B cell (primary cell): ENCODE data around the gene HOXB1. TPM values are rescaled to one million over a fixed set of nuclear protein-coding genes. Genes with fewer than 3 reads are reported as not detected.

Experiments
- ATAC-seq: fragments of 200-7000 bp; cut with Tn5 transposase; one replicate; pipeline ENCODE4 v1.10.0; 2021; ENCODE audit warnings: low read depth, mild to moderate bottlenecking, moderate number of reproducible peaks, moderate library complexity
- CTCF ChIA-PET: fragments of 350-600 bp; sonication (Branson Sonifier 250); formaldehyde crosslinking; loops from one replicate; lab custom pipeline; 2021; ENCODE audit warnings: antibody characterized with exemption, inconsistent platforms; lab: Charles Lee
- POLR2A ChIA-PET: fragments of 350-600 bp; sonication (Branson Sonifier 250); formaldehyde crosslinking; loops from one replicate; lab custom pipeline; 2021; ENCODE audit warnings: antibody characterized with exemption; lab: Charles Lee
- DNase-seq: peaks from one replicate; pipeline ENCODE4 v3.0.0; 2013
- H2AFZ ChIP-seq: 2 replicates; pipeline ENCODE4 v1.6.1; 2012; ENCODE audit warnings: mild to moderate bottlenecking, low read depth, low read length; ENCODE audit not compliant: insufficient read depth, poor library complexity, severe bottlenecking
- H3K27ac ChIP-seq, 2 donors: 1 replicate in 1 of 2; 2 replicates in 1 of 2; pipeline ENCODE4 v1.5.1; 2012 to 2013; ENCODE audit warnings: low read length in 2 of 2, mild to moderate bottlenecking in 2 of 2, moderate library complexity in 1 of 2
- H3K27me3 ChIP-seq, 4 experiments: fragments of 200-600 bp in 1 of 4; sonication (generic) in 1 of 4; replicated peaks in 1 of 4; 1 replicate in 2 of 4; 2 replicates in 2 of 4; pipeline versions ENCODE4 v1.6.1 to v1.7.0; 2013 to 2016; ENCODE audit warnings: low read length in 3 of 4, mild to moderate bottlenecking in 2 of 4, mixed read lengths in 1 of 4, moderate library complexity in 1 of 4; ENCODE audit not compliant: insufficient read depth in 4 of 4, control insufficient read depth in 3 of 4; ENCODE audit errors: control extremely low read depth in 1 of 4
- H3K36me3 ChIP-seq, 2 experiments: replicated peaks in 1 of 2; 1 replicate in 1 of 2; 2 replicates in 1 of 2; pipeline versions ENCODE4 v1.6.1 to v1.7.1; 2013; ENCODE audit warnings: low read length in 1 of 2; ENCODE audit not compliant: insufficient read depth in 2 of 2, control insufficient read depth in 1 of 2; ENCODE audit errors: control extremely low read depth in 1 of 2, extremely low read depth in 1 of 2
- H3K4me1 ChIP-seq, 2 donors: fragments of 200-600 bp in 1 of 2; sonication (generic) in 1 of 2; 1 replicate in 1 of 2; 2 replicates in 1 of 2; pipeline versions ENCODE4 v1.5.1 to v1.6.1; 2013 to 2017; ENCODE audit warnings: low read length in 2 of 2; ENCODE audit not compliant: control insufficient read depth in 2 of 2, insufficient read depth in 2 of 2
- H3K4me2 ChIP-seq: replicated peaks from 2 replicates; pipeline ENCODE3; 2012; ENCODE audit warnings: mild to moderate bottlenecking, low read depth, low read length; ENCODE audit not compliant: poor library complexity, severe bottlenecking
- H3K4me3 ChIP-seq, 5 experiments: fragments of 200-600 bp in 1 of 5; sonication (generic) in 1 of 5; 1 replicate in 3 of 5; 2 replicates in 2 of 5; pipeline versions ENCODE4 v1.5.1 to v1.7.0; 2011 to 2016; ENCODE audit warnings: low read length in 4 of 5, mild to moderate bottlenecking in 4 of 5, low read depth in 2 of 5, control low read depth in 1 of 5, moderate library complexity in 1 of 5; ENCODE audit not compliant: insufficient read depth in 1 of 5; ENCODE audit errors: control extremely low read depth in 1 of 5, extremely low read depth in 1 of 5
- H3K79me2 ChIP-seq: fragments of 200-600 bp; sonication (generic); one replicate; pipeline ENCODE4 v1.6.0; 2016; ENCODE audit warnings: low read length; ENCODE audit not compliant: control insufficient read depth, insufficient read depth
- H3K9ac ChIP-seq: fragments of 200-600 bp; sonication (generic); 2 replicates; pipeline ENCODE4 v1.6.1; 2017; ENCODE audit warnings: mild to moderate bottlenecking, low read length, moderate library complexity
- H3K9me3 ChIP-seq, 3 donors: one replicate each; pipeline versions ENCODE4 v1.6.1 to v1.7.1; 2013; ENCODE audit warnings: low read length in 2 of 3; ENCODE audit not compliant: control insufficient read depth in 2 of 3, insufficient read depth in 1 of 3; ENCODE audit errors: control extremely low read depth in 1 of 3
- H4K20me1 ChIP-seq: 2 replicates; pipeline ENCODE4 v1.6.0; 2012; ENCODE audit warnings: mild to moderate bottlenecking, low read length; ENCODE audit not compliant: insufficient read depth, control insufficient read depth, poor library complexity, severe bottlenecking
- H3K27ac Mint-ChIP-seq: one replicate; pipeline ENCODE4 v1.8.0; 2021; ENCODE audit warnings: mixed read lengths
- H3K27me3 Mint-ChIP-seq: one replicate; pipeline ENCODE4 v1.8.0; 2021; ENCODE audit warnings: mixed read lengths
- H3K4me1 Mint-ChIP-seq: one replicate; pipeline ENCODE4 v1.8.0; 2021; ENCODE audit warnings: mixed read lengths
- H3K4me3 Mint-ChIP-seq: one replicate; pipeline ENCODE4 v1.8.0; 2021; ENCODE audit warnings: mixed read lengths
- H3K9me3 Mint-ChIP-seq: one replicate; pipeline ENCODE4 v1.8.0; 2022; ENCODE audit warnings: mixed read lengths; ENCODE audit not compliant: insufficient read depth
- CTCF ChIP-seq: fragments of 200-600 bp; IDR thresholded peaks from one replicate; pipeline ENCODE4 v1.8.0; 2022; ENCODE audit warnings: antibody characterized with exemption, mild to moderate bottlenecking
- EZH2 ChIP-seq: IDR thresholded peaks from 2 replicates; pipeline ENCODE4 v1.6.1; 2012; ENCODE audit warnings: borderline replicate concordance, low read depth, mild to moderate bottlenecking, moderate library complexity, low read length; ENCODE audit not compliant: insufficient read depth, poor library complexity, severe bottlenecking
- WGBS: methylation state at CpG from one replicate; pipeline ENCODE4 v1.1.5; 2013; ENCODE audit warnings: missing lambda C conversion rate; ENCODE audit not compliant: insufficient coverage; 5-methylcytosine and 5-hydroxymethylcytosine counted together
- intact Hi-C: fragments of 100-400 bp; cut with micrococcal nuclease; formaldehyde crosslinking; loops from one replicate; pipeline ENCODE4 v1.10.0; 2022
- polyA plus RNA-seq: library from polyadenylated mRNA; depleted of rRNA; stranded (reverse); fragments of >200 nt; gene quantifications from 2 replicates; pipeline ENCODE4 v1.2.3, GENCODE V29; 2012
- total RNA-seq, 2 donors: library from RNA; stranded (reverse); fragments of 120-200 nt in 1 of 2; gene quantifications; 1 replicate in 1 of 2; 2 replicates in 1 of 2; pipeline versions ENCODE4 v1.2.3 to v1.2.4, GENCODE V29; 2013 to 2022

Gene HOXB1
- total and polyA plus RNA-seq, 2 donors (not counting 1 experiment from before 2014, with no cell fraction given) = not detected

DNA sequence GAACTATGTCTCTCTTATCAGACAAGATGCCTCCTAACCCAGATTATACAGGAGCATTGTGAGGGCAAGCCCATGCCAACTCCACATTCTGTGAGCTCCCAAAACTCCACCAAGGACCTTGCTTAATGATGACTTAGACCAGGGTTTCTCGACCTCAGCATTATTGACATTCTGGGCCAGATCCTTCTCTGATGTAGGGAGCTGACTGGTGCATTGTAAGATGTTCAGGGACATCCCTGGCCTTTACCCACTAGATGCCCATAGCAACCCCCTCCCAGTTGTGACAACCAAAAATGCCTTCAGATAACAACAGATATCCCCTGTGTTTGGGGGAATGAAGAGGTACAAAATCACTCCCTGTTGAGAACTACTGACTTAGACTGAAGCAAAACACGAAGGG is 43.6 kb downstream of the HOXB1 start:
- intact Hi-C loops = no loop called here
- H3K9ac ChIP-seq = no peak overlapping the region
- H3K27ac ChIP-seq = no peak overlapping the region
- no peaks in the 10 kb centered on the region for H4K20me1 ChIP-seq
- no peak overlapping the region for H3K4me2 ChIP-seq
- peaks cover 22 to 23% of the 10 kb centered on the region in 2 donors for H3K4me1 ChIP-seq
- H3K9me3 ChIP-seq = no peaks in the 10 kb centered on the region
- TF ChIP-seq EZH2 (no peak), CTCF (no peak)
- no CpG with 5 or more reads among the region's 2 CpGs for WGBS
- no peak overlapping the region for H3K4me3 Mint-ChIP-seq
- CTCF ChIA-PET = interaction anchor here (1.2 kb wide), 1 partner anchor 8 kb away, joined by 3 read pairs; no protein-coding TSS in a partner anchor
- no peaks in the 10 kb centered on the region for H3K79me2 ChIP-seq
- H2AFZ ChIP-seq = no peak overlapping the region
- H3K4me1 Mint-ChIP-seq = peaks cover 29% of the 10 kb centered on the region
- H3K27ac Mint-ChIP-seq = no peak overlapping the region
- H3K27me3 ChIP-seq = peaks cover 0 to 13% (median 1%) of the 10 kb centered on the region in 4 experiments
- no peaks in the 10 kb centered on the region for H3K36me3 ChIP-seq
- POLR2A ChIA-PET = no interaction called here
- H3K9me3 Mint-ChIP-seq = no peaks in the 10 kb centered on the region
- DNase-seq (no peak), ATAC-seq (no peak)
- H3K27me3 Mint-ChIP-seq = peaks cover 35% of the 10 kb centered on the region
- no peak overlapping the region for H3K4me3 ChIP-seq

GRCh38 chr17:48486557-48486956 is 44.3 kb downstream of the HOXB1 start:
- Mint-ChIP-seq H3K27me3 (peaks cover 35% of the 10 kb centered on the region), H3K4me3 (no peak overlapping the region), H3K4me1 (peaks cover 23% of the 10 kb centered on the region), H3K27ac (no peak overlapping the region), H3K9me3 (no peaks in the 10 kb centered on the region)
- no peak for DNase-seq
- Histone ChIP-seq H3K9me3 (no peaks in the 10 kb centered on the region), H3K79me2 (no peaks in the 10 kb centered on the region), H3K9ac (no peak overlapping the region), H4K20me1 (no peaks in the 10 kb centered on the region), H3K4me2 (no peak overlapping the region), H3K4me3 (no peak overlapping the region), H3K27ac (no peak overlapping the region), H3K36me3 (no peaks in the 10 kb centered on the region), H3K4me1 (peaks cover 15 to 18% of the 10 kb centered on the region in 2 donors), H3K27me3 (peaks cover 0 to 13% (median 1%) of the 10 kb centered on the region in 4 experiments), H2AFZ (no peak overlapping the region)
- POLR2A ChIA-PET = no interaction called here
- ATAC-seq = no peak
- CTCF ChIA-PET = interaction anchor here (1.2 kb wide), 1 partner anchor 9 kb away, joined by 3 read pairs; no protein-coding TSS in a partner anchor
- WGBS = 78% methylated on average over 5 of the region's 5 CpGs
- no peak for TF ChIP-seq EZH2
- no peak for TF ChIP-seq CTCF
- intact Hi-C loops = no loop called here
